GM21390 (cell line): Measurements from ENCODE around the gene MOXD1.

Experiments used
- ATAC-seq: cut with Tn5 transposase; IDR thresholded peaks from one replicate; pipeline ENCODE4 v1.9.1; 2021; ENCODE audit not compliant: unreplicated experiment

Gene MOXD1

GRCh38 chr6:132399376-132400074, 1.8 kb downstream of the MOXD1 start:
- no peak for ATAC-seq

DNA sequence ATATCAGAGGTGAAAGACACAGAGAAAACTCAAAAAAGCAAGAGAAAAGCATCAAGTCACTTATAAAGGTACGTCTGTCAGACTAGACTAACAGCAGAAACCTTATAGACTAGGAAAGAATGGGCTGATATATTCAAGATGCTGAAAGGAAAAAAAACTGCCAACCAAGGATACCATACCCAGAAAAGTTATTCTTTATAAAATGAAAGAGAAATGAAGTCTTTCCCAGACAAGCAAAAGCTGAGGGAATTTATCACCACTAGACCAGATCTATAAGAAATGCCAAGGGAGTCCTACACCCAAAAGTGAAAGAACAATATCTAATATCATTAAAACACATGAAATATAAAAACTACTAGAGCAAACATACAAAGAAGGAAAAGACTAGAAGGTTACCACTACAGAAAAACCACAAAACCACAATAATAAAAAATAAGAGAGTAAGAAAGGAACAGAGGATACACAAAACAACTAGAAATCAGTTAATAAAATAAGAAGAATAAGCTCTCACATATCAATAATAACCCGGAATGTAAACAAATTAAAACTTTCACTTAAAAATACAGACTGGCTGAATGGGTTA, 6.2 kb downstream of the MOXD1 start:
- no peak for ATAC-seq

- ATAC-seq = no peak
These were observed 8.5 kb downstream of the MOXD1 start for GRCh38 chr6:132392792-132393191.

GRCh38 chr6:132392270-132392646, 9.0 kb downstream of the MOXD1 start:
- ATAC-seq = no peak

- no peak for ATAC-seq
These were observed 9.6 kb downstream of the MOXD1 start for GRCh38 chr6:132391391-132392269.

DNA sequence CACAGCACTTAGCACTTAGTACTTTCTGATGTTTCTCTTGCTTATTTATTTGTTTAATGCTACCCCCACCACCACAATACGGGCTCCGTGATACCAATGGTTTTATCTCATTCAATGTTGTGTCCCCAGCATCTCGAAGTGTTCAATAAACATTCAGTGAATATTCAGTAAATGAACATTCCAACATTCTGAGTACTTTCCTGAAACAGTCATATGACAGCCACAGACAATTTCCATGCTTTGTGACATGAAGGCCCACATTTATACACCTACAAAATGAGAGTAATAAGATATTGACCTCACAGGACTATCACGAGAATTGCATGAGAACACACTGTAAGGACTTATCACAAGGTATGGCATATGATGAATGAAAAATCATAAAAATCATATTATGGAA, 10.8 kb downstream of the MOXD1 start:
- ATAC-seq = no peak

GRCh38 chr6:132390017-132390416, 11.3 kb downstream of the MOXD1 start:
- no peak for ATAC-seq

- ATAC-seq = no peak
These were observed 13.0 kb downstream of the MOXD1 start for GRCh38 chr6:132388291-132388690.

DNA sequence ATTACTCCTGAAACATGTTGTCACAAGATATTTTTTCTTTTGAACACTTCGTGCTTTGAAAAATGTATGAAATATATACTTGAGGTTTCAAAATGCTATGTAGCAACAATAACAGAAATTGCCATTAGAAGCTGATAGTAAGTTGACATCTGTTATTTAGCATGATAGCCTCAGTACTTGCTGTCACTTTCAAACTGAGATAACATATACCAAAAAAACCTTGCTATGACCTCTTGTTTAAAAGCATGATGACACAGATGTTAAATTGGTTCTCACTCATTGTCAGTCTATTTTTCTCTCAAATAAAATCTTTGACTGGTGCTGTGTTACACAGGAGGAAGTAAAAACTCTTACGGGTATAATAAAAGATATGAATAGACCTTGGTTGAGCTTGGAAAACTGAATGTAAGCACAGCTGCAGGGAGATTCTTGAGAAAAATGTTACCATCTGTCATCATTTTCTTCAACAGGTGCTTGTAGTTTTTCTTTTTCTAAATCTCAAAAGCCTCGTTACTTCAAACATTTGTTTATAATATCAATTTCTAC, 18.6 kb downstream of the MOXD1 start:
- ATAC-seq = no peak

DNA sequence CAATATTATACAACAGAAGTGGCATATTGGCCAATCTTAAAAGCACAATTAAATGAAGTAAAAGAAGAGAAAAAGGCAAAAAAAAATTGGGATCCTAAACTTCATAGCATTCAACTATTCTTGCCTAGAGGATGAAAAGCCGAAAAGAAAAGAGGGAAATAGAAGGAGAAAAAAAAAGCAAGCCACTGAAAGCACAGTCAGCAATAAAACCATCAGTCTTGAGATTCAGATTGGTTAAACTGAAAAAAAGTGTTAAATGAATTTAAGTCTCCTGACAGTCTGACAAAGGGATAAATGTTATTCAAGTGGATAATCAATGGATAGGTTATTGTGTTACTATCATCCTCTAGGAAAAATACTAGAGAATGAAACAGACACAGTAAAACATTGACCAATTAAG, 19.9 kb downstream of the MOXD1 start:
- no peak for ATAC-seq

DNA sequence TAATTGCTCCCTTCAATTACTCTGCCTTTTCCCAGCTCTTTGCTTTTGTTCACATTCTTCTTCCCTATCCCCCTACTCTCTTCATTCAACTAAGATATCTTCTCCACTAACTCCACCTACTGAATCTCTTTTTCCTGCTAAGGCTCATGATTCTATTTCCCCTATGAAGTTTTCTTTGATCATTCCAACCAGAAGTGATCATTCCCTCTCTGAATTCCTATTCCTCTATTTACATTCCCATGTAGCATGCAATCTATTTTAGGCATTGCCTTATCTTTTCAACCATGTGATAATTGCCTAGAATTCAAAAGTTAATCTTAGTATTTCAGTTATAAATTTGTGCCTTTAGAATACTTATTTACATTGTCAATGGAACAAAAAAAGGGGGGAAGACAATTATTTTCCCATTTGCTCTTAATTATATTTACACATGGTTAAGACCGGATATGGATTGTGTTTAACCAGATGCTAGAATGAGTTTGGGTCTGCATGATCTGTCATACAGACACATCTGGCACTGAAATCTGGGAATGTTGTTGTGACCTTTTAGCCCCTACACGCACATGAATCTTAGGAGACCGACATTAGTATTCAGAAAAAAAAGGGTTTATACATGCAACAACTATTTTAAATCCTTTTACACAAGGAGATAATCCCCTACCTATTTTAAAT, 20.8 kb downstream of the MOXD1 start:
- ATAC-seq = no peak

DNA sequence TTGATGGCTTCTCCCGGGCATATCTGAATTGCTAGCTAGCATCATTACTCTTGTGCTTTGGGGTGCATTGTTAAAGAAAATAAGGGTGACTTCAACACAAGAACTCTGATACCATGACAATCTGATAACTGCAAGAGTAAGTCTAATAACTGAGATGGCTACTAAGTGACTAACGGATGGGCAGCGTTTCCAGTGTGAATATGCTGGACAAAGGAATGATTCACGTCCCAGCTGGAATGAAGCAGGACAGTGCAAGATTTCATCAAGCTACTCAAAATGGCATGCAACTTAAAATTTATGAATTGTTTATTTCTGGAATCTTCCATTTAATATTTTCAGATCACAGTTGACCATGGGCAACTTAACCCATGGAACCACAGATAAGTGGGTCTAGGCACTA, 31.7 kb downstream of the MOXD1 start:
- no peak for ATAC-seq

DNA sequence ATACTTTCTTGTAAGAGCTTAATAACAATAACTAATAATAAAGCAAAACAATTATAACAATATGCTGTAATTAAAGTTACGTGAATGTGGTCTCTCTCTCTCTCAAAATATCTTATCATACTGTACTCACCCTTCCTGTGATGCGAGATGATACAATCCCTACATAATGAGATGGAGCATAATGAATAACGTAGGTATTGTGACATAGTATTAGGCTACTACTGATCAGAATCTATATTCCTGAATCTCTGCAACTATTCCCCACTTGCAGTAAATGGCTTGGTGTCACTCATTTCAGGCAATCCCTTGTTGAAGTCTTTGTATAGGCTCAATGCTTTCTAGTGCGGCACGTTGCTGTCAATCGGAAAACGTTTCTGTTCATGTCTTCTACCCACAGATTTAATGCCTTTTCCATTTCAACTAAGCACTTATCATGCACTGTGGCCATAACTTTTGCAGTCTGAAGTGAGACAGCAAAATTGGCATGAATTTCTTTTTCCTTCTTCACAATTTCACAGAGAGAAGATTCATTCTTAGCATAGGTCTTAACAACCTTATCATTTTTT, 32.3 kb downstream of the MOXD1 start:
- no peak for ATAC-seq

- peak; percentile 97 for ATAC-seq
These were observed 35.9 kb downstream of the MOXD1 start for GRCh38 chr6:132365281-132365907.

DNA sequence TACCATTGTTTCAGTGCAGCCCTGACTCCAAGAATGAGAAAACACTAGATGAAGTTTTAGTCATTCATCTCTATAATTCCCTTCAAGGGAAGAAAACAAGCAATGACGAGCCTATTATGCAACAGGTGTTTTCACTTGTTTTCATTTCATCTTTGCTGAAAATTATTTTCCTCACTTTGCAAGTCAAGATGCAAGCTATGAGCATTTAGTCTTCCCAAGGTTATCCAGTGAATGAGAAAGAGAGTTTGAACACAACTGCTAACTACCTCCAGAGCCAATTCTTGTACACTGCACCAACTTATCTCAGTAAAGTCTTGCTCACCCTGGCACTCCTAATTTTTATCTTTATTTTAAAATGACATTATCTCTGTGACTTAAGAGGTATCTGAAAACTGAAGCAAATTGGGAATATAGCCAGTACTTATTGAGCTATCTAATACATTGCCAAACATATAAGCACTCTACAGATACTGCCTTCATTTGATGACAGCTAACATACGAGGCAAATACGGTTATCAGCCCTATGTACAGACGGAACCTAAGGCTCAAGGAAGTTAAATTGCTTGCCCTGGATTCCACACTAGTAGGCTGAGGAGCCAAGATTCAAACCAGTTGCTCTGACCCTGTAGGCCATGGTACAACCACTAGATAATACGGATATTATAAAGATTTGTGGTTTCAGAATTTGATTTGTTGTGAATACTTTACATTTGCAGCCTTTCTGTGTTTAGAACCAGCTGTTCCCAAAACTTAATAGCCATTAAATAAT, 36.8 kb downstream of the MOXD1 start:
- ATAC-seq = no peak

GRCh38 chr6:132362442-132363185, 38.7 kb downstream of the MOXD1 start:
- no peak for ATAC-seq

- no peak for ATAC-seq
These were observed 40.2 kb downstream of the MOXD1 start for GRCh38 chr6:132361101-132361500.

GRCh38 chr6:132359886-132360285, 41.4 kb downstream of the MOXD1 start:
- no peak for ATAC-seq

GRCh38 chr6:132357120-132357519, 44.2 kb downstream of the MOXD1 start:
- no peak for ATAC-seq
